ENCODE data around the gene CLUH. TPM values are rescaled to one million over a fixed set of nuclear protein-coding genes. Genes with fewer than 3 reads are reported as not detected.

The CLUH gene
- total and polyA plus RNA-seq, 2 donors (not counting 3 experiments of a cell fraction or from before 2014, with no cell fraction given) = 33.8 to 80.7 TPM

DNA sequence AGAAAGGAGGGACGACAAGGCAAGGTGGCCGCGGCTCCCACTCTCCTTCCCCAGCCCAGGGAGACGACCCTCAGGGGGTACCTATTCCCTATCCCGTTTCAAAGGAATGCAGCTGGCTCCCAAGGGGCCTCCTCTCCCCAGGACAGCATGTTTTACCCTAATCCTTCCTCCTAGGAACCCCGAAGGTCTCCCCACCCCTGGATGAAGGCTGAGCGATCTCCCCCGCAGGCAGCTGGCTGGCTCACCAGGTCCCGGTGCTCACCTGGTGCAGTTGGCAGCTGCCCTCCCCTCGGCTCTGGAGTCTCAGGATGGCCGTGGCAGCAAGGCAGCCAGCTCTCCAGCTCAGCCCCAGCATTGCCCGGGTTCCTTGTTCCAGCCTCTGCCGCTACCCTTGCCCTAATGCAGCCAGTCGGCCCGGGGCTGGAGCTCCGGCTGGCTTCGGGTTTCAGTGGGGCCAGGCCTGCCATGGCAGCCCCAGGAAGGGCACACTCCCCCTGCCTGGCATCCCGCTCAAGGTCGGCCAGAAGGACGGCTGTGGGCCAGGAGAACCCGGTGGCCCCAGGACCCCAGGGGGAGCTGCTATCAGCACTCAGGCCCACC, 4.6 kb downstream of the CLUH start:
- TF ChIP-seq EZH2 (IDR thresholded peaks at IDR 0.05; ENCODE audit: borderline replicate concordance, low read depth, low read length, severe bottlenecking) = no peak
- TF ChIP-seq JUN (IDR thresholded peaks at IDR 0.05; ENCODE audit: borderline replicate concordance, insufficient read depth, insufficient read length, low read depth) = no peak
- no peak for TF ChIP-seq MYC (IDR thresholded peaks at IDR 0.05; ENCODE audit: low read depth, low read length)
- no peak for TF ChIP-seq FOS (IDR thresholded peaks at IDR 0.05; ENCODE audit: borderline replicate concordance, insufficient read depth, low read length)
- TF ChIP-seq, protein P1, sequence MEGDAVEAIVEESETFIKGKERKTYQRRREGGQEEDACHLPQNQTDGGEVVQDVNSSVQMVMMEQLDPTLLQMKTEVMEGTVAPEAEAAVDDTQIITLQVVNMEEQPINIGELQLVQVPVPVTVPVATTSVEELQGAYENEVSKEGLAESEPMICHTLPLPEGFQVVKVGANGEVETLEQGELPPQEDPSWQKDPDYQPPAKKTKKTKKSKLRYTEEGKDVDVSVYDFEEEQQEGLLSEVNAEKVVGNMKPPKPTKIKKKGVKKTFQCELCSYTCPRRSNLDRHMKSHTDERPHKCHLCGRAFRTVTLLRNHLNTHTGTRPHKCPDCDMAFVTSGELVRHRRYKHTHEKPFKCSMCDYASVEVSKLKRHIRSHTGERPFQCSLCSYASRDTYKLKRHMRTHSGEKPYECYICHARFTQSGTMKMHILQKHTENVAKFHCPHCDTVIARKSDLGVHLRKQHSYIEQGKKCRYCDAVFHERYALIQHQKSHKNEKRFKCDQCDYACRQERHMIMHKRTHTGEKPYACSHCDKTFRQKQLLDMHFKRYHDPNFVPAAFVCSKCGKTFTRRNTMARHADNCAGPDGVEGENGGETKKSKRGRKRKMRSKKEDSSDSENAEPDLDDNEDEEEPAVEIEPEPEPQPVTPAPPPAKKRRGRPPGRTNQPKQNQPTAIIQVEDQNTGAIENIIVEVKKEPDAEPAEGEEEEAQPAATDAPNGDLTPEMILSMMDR (IDR thresholded peaks at IDR 0.05; ENCODE audit: extremely low read depth in 1 of 2, insufficient read depth in 1 of 2, low read depth in 1 of 2, low read length in 2 of 2) = no peak
- no peak for TF ChIP-seq GATA2 (IDR thresholded peaks at IDR 0.05; ENCODE audit: insufficient read depth, insufficient read length, low read depth, low read length)
- TF ChIP-seq, protein P2, sequence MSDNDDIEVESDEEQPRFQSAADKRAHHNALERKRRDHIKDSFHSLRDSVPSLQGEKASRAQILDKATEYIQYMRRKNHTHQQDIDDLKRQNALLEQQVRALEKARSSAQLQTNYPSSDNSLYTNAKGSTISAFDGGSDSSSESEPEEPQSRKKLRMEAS (IDR thresholded peaks at IDR 0.05; ENCODE audit: insufficient read depth, insufficient read length) = no peak
- Histone ChIP-seq H3K4me1 (ENCODE audit: control insufficient read depth, extremely low read depth, insufficient read depth, low read length) (peaks cover 13% of the 10 kb centered on the region), H3K4me2 (ENCODE audit: insufficient read depth, low read length) (no peak overlapping the region), H3K36me3 (ENCODE audit: control insufficient read depth in 2 of 2, extremely low read depth in 1 of 2, insufficient read depth in 2 of 2, low read length in 2 of 2) (peaks cover 0 to 5% of the 10 kb centered on the region in 2 experiments), H3K27ac (ENCODE audit: insufficient read depth, low read depth, low read length) (no peak overlapping the region), H3K79me2 (ENCODE audit: control insufficient read depth, insufficient read depth, low read length) (peaks cover 69% of the 10 kb centered on the region), H3K9me3 (replicated peaks; ENCODE audit: control insufficient read depth, insufficient read depth, low read length) (no peaks in the 10 kb centered on the region), H3K4me3 (replicated peaks in 1 of 3; ENCODE audit: insufficient read depth in 1 of 3, low read depth in 1 of 3, low read length in 3 of 3) (no peak overlapping the region), H2AFZ (ENCODE audit: low read depth, low read length) (no peak overlapping the region), H3K27me3 (ENCODE audit: control insufficient read depth in 2 of 2, insufficient read depth in 2 of 2, low read length in 2 of 2) (no peaks in the 10 kb centered on the region), H3K9ac (replicated peaks; ENCODE audit: extremely low read depth, insufficient read depth, low read length) (no peak overlapping the region), H3K9me1 (replicated peaks; ENCODE audit: control insufficient read depth, extremely low read depth, insufficient read depth, low read length) (no peaks in the 10 kb centered on the region), H4K20me1 (replicated peaks; ENCODE audit: control insufficient read depth, extremely low read depth, insufficient read depth, low read length) (no peaks in the 10 kb centered on the region)
- dilution Hi-C loops (cut with MboI; ENCODE audit: extremely low pct_ligation_motif_present, low sequenced_read_pairs) = no loop called here
- POLR2A ChIA-PET = interaction anchor here (0.5 kb wide), 1 partner anchor 14 kb away, joined by 3 read pairs; no protein-coding TSS in a partner anchor
- FAIRE-seq (no peak), DNase-seq (ENCODE audit: low read depth, low spot score) (no peak)
- BruUV-seq (replicated peaks) = no TSS peak
- intact Hi-C loops (cut with micrococcal nuclease) = no loop called here
- CTCF ChIA-PET = no interaction called here
